Measurements from ENCODE around the gene KLHL25. TPM values are rescaled to one million over a fixed set of nuclear protein-coding genes. Genes with fewer than 3 reads are reported as not detected.
"Not testable (repeated sequence)": the region's sequence is repeated elsewhere in the genome, so short reads cannot be mapped to it uniquely, and the experiment has no call there.

Gene KLHL25
- total RNA-seq, 1 donor: 4.3 TPM

- H3K4me3 ChIP-seq (ENCODE audit: low read depth, low read length): no peak overlapping the region
- no peak for TF ChIP-seq CTCF (IDR thresholded peaks at IDR 0.05; ENCODE audit: insufficient read depth, low read depth, low read length)
- DNase-seq (ENCODE audit: low read depth): no peak
These were observed 42.3 kb upstream of the KLHL25 start for GRCh38 chr15:85837011-85837433.

GRCh38 chr15:85834651-85835050 is 39.9 kb upstream of the KLHL25 start:
- no peak overlapping the region for H3K4me3 ChIP-seq (ENCODE audit: low read depth, low read length)
- TF ChIP-seq CTCF (IDR thresholded peaks at IDR 0.05; ENCODE audit: insufficient read depth, low read depth, low read length): no peak
- DNase-seq (ENCODE audit: low read depth): no peak

- DNase-seq (ENCODE audit: low read depth): no peak
- no peak for TF ChIP-seq CTCF (IDR thresholded peaks at IDR 0.05; ENCODE audit: insufficient read depth, low read depth, low read length)
- no peak overlapping the region for H3K4me3 ChIP-seq (ENCODE audit: low read depth, low read length)
These were observed 37.7 kb upstream of the KLHL25 start for GRCh38 chr15:85832394-85832793.

- TF ChIP-seq CTCF (IDR thresholded peaks at IDR 0.05; ENCODE audit: insufficient read depth, low read depth, low read length): peak; percentile 86
- DNase-seq (ENCODE audit: low read depth): peak; percentile 65
- no peak overlapping the region for H3K4me3 ChIP-seq (ENCODE audit: low read depth, low read length)
These were observed 36.8 kb upstream of the KLHL25 start for GRCh38 chr15:85831415-85832113.

- H3K4me3 ChIP-seq (ENCODE audit: low read depth, low read length): not testable (repeated sequence)
These were observed 35.0 kb upstream of the KLHL25 start for GRCh38 chr15:85829754-85830153.

GRCh38 chr15:85828874-85829273 is 34.1 kb upstream of the KLHL25 start:
- H3K4me3 ChIP-seq (ENCODE audit: low read depth, low read length): no peak overlapping the region
- DNase-seq (ENCODE audit: low read depth): no peak

More at GRCh38 chr15:85829754-85830153, 35.0 kb upstream of the KLHL25 start:
- not testable (repeated sequence) for DNase-seq (ENCODE audit: low read depth)

GRCh38 chr15:85828126-85828525 is 33.4 kb upstream of the KLHL25 start:
- TF ChIP-seq CTCF (IDR thresholded peaks at IDR 0.05; ENCODE audit: insufficient read depth, low read depth, low read length): no peak
- H3K4me3 ChIP-seq (ENCODE audit: low read depth, low read length): no peak overlapping the region
- DNase-seq (ENCODE audit: low read depth): no peak

More at GRCh38 chr15:85828874-85829273, 34.1 kb upstream of the KLHL25 start:
- no peak for TF ChIP-seq CTCF (IDR thresholded peaks at IDR 0.05; ENCODE audit: insufficient read depth, low read depth, low read length)
